Central memory CD4-positive, alpha-beta T cell (primary cell): ENCODE measurements around the gene ATP6V1G2.

Source experiments
- DNase-seq: peaks from one replicate; pipeline ENCODE4 v3.0.0; 2022

ATP6V1G2 gene

DNA sequence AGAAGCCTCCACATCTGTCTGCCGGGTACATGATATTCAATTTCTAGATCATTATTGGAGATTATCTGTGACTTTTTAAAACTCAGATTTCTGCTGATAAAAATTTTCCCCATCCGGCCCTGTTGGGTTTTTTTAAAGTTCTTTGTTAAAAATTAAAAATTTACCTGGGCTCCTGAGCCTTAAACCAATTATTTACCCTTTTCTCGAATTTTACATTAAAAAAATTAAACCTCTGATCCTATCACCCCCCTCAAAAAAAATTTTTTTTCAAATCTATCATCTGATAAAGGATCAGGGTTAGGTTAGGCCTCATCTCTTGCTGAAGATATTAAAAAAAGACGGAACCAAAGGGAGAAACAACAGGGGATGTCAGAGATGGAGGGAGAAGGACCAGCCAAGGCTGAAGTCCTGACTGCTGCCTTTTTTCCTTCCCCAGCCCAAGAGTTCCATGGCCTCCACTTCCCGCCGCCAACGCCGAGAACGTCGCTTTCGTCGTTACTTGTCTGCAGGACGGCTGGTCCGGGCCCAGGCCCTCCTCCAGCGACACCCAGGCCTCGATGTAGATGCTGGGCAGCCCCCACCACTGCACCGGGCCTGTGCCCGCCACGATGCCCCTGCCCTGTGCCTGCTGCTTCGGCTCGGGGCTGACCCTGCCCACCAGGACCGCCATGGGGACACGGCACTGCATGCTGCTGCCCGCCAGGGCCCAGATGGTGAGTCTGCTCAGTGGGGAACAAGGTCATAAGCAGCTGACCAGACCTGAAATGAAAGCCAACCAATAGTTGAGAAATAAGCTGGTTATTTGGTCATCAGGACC, 1.5 kb upstream of the ATP6V1G2 start:
- DNase-seq, result no peak

DNA sequence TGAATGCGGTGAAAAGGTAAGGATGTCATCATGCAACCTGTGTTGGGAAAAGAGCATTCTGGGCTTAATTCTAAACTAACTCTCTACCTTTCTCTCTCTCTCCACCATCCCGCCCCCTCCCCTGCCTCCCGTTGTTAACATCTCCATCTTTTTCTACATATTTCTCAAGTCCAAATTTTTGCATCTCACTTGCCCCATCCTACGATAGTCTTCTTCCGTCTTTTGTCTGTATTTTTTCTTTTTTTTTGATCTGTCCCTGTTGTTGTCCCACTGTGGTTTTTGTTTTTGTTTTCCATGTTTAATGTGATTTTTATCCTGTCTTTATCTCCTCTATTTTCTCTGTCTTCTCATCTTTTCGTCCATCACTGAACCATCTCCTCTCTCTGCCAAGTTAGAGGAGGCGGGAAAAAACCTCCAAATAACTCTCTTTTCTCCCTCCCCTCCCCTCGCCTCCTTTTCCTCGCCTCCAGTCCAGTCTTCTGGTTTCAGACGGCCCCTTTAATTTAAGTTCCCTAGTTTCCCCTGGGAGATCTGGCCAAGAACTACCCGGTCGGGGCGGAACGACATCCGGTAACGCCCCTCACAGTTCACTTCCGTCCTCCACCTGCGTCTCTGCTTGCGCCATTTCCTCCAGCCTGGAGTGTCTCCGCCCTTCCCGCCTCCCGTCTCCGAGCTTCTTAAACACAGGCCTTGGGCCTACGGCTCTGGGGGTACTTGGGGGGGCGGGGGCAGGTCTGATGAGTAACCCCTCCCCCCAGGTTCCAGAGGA, 734 bp upstream of the ATP6V1G2 start, which contains the start of gene NFKBIL1:
Gene NFKBIL1, plus strand, starts transcription at position 651 of the 769 bp plus-strand sequence. Its CDS starts 87 bp downstream, at position 738.
- peak; percentile 84 for DNase-seq

DNA sequence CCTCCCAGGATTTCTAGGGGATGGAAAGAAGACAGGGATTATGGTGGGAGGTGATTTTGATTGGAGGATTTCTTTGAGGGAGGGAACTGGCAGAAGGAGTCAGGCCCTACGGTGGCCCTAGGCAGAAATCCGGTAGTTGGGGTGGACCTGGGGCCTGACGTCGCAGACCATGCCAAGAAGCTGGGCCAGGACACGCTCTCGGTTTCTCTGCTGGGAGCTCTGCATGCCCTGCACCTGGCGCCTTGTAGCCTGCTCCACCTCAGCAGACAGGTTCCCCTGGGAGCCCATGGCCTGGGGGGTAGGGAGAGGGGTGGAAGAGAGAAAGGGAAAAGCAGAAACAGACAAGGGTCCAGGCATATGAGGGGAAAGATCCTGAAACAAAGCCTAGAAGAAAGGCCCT, 1.1 kb downstream of the ATP6V1G2 start:
- no peak for DNase-seq

DNA sequence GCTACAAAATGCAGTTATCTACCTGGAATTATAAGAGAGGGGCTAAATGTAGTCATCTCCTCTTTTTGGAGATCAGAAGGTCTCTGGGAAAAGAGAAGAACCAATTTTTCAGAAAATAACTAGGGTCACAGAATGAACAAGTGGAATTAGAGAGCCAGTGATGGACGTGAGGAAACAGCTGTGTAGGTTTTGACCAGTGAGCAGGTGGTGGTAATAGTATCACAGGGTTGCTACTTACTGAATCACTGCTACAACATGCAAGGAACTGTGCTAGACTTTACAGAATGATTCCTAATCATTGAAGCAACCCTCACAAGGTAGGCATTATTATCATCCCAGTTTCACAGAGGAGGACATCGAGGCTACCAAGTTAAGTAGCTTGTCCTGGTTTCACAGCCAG, 1.7 kb downstream of the ATP6V1G2 start:
- DNase-seq, result no peak

DNA sequence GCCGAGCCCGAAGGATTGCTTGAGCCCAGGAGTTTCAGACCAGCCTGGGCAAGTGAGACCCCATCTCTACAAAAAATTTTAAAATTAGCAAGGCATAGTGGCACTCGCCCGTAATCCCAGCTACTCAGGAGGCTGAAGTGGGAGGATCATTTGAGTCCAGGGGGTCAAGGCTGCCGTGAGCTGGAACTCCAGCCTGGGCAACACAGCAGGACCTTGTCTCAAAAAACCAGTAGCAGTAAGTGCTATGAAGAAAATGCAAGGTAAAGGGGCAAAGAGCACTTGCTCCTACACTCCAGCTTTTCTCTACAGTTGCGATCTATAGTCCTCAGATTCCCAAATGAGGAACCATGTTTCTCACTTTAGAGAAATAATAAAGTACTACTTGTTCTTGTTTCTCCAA, 2.8 kb downstream of the ATP6V1G2 start:
- no peak for DNase-seq

DNA sequence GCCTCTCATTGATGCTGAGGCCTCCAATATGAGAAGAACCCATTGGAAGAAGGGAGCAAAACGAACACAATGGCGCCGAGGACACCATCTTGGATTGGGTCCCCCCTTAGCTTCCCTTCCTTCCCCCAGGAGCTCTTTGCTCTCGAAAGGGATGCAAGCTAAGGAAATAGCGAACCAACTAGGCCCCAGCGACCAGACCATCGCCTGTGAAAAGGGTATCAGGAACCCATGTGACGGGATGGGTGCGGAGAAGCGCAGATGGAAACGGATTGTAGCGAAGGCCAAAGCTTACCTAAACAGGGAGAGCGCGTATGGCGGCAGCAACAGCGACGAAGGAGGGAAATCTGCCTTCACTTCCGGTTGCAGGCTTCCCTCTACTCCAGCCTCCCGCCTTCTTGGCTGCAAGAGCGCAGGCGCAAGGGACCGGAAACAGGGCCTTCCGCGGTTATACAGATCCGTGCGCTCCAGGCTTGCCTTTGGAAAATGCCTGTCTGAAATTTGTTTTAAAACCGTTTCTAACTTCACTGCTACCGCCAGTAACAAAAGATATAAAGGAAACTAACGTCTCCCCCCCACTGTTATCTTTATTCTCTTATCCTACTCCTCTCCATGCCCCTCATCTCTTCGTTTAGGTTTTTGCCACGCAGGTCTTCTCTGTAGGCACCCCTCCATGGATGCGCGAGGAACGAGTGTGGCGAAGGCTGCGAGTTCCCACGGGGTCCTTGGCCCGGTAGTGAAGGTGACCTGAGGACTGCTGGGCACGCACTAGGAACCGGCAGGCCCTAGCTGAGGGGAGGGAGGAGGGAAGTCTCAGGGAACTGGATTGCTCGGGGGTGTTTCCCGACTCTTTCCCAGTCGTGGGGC, 4.5 kb downstream of the ATP6V1G2 start, which contains the start of gene DDX39B:
Gene DDX39B, minus strand, starts transcription at position 346 of the 864 bp plus-strand sequence. CDS start 1,471 bp downstream, outside the sequence.
- peak; percentile 94 for DNase-seq

DNA sequence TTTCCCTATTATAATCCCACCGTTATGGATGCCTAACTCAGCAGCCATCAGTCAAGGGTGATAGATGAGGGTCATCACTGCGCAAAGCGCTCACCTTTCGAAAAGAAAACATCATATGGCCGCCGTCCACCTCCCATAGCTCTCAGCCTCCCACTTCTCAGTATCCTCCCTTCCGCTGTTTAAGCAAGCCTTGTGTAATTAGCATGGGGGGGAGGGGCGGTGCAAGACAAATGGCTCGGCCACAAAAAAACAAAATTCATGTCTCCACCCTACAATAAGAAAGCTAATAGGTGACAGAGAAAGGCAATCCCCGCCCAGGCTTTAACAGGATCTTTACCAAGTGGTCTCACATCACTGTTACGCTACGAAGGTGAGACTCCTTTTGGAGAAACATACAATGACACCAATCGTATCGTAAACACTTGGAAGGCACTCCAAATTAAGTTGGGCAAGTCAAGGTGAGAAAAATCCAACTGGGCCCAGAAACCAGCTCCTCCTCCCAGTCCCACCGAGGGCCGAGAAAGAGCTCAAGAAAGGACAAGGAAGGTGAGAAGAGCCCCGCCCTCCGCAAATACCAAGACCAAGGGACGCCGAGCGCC, 5.2 kb downstream of the ATP6V1G2 start:
- DNase-seq, result peak; percentile 81

DNA sequence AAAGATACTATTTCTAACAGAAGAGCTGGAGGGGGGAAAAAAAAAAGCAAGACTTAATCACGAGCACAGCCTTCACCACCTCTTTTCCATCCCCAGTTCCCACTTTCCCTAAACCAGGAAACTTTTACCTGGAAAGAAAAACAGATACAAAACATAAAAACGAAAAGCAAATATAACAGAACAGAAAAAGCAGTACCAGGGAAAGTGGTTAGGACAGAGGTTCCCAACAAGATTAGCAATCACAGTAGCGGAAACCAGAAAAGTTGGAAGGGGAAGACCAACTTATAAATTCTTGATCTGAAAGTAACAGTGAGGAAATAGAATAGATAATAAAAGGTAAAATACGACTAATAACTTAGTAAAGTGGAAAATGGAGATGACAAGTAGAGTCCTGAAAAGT, 5.8 kb downstream of the ATP6V1G2 start:
- DNase-seq, result no peak

DNA sequence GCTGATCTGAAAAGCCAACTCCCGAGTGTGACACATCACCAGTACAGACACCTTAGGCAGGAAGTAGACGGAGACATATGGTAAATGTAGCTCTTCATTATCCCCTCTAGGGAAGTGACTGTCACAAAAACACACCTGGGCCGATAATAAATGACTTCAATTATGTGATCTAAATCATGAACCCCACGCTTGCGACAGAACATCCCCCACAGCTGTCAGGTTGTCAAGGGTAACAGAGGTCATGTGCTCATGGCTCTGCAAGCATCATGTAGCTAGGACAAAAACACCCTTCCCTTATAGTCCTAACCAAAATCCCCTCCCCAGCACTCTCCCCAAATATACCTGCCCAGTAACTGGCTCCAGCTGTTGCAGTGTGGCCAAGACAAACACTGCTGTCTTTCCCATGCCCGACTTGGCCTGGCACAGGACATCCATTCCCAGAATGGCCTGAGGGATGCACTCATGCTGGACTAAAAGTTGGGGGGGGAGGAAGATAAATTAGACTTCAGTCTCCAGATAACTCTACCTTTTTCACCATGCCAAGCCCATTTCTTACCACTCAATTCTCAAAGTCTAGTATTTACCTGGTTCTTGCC, 7.5 kb downstream of the ATP6V1G2 start:
- no peak for DNase-seq

DNA sequence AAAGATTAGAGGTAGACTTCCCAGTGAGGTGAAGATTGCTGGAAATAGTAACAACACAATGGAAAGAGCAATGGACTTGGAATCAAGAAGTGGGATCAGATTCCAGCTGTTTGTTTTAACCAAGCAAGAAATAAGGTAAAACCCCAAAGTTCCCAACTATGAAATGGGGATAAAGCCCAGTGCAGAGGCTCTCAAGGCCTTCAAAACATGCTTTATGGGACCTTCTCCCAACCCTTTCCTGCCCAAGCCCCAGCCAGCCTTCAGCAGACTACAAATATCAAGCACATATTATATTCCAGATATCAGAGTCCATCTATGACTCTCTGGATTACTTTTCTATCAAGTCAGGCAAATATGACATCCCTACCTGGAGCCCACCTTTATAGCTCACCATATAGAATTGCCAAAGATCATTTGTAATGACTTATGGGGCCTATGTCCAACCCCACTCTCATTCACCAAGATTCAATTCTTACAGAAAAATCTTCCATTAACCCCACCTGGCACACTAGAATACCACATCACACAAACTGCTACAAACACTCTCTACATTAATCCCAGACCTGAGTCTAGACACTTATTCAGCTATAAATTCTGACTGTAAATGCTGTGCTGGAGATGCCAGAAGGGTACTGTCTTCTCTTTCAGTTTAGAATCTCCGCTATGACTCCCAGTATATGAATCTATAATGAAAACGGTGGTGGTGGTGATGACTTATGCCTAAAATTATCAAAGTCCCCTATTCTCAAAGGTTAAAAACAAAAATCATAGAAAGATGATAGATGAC, 10.7 kb downstream of the ATP6V1G2 start:
- no peak for DNase-seq

DNA sequence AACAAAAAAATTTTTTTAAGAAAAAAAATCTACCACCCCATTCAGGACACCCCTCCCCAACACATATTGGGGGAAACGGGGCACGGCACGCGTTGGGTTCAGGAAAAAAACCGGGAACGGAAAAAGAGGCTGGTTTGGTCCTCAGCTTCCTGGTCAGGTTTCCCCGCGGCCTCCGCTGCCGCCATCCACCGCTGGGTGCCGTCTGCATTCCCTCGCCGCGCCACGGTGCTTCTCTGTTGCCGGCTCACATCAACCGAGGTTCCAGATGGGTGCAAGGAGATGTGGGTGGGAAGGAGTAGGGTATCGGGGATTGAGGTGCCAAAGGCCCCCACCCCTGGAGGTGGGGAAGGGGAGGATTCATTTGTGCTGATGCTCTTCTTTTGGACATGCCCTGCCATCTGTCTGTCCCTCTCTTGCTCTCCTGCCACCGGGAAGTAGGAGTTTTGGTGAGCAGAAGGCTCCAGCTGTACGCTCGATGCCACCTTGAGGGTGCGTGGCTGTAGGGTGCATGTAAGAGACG, 11.8 kb downstream of the ATP6V1G2 start:
- no peak for DNase-seq

DNA sequence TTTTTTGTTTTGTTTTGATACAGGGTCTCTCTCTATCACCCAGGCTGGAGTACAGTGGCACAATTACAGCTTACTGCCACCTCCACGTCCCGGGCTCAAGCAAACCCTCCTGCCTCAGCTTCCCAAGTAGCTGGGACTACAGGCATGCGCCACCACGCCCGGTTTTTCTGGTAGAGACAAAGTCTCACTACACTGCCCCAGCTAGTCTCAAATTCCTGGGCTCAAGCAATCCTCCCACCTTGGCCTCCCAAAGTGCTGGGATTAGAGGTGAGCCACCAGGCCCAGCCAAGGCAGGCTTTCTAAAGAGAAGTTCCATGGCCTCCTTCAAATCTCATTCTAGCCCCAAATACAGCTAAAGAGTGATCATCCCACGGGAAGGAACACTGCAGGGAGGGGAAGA, 12.4 kb downstream of the ATP6V1G2 start:
- no peak for DNase-seq

DNA sequence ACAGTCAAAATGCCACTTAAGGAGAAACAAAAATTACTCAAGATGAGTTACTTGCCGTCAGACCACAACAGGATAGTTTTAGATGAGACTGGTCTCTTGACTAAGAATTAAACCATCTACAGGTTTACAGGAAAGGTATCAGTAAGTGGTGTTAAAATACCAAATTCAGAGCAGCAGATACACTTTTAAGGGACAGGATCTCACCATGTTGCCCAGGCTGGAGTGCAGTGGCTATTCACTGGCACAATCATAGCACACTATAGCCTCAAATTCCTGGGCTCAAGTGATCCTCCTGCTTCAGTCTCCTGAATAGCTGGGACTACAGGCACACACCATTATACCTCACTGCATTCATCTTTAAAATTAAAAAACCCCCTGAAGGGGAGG, 13.0 kb downstream of the ATP6V1G2 start:
- no peak for DNase-seq

DNA sequence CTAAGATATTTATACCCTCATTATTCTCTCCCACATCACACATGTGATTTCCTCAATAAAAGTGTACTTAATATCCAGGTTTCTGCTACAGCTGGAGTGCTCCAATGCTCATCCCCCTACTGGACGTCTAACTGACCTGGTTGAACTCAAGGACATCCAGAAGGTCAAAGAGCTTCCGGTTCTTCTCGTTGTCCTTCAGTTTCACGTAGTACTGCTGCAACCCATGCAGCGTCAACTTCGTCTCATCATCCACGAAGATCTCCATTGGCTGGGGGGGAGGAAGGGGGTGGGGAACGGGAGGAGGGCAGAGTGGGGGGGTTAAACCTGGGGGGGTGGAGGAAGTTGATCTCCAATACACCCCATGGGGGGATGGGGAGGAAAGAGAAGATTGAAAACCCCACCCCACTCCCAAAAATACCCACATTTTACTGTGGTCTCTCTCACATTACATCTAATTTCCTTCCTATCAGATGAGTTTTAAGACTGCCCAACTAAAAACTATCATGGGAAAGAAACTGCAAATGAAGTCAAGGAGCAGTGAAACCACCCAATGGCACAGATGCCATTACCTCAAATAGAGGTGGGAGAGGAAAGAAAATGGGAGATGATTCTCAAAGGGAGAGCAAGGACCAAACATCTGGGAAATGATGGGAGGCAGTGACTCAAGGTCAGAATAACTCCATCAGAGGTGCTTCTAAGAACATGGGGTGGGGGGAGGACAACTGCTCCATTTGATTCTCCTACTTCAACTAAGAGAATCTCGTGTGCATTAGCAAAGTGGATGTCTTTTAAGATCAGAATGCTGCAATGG, 13.6 kb downstream of the ATP6V1G2 start:
- DNase-seq, result no peak

DNA sequence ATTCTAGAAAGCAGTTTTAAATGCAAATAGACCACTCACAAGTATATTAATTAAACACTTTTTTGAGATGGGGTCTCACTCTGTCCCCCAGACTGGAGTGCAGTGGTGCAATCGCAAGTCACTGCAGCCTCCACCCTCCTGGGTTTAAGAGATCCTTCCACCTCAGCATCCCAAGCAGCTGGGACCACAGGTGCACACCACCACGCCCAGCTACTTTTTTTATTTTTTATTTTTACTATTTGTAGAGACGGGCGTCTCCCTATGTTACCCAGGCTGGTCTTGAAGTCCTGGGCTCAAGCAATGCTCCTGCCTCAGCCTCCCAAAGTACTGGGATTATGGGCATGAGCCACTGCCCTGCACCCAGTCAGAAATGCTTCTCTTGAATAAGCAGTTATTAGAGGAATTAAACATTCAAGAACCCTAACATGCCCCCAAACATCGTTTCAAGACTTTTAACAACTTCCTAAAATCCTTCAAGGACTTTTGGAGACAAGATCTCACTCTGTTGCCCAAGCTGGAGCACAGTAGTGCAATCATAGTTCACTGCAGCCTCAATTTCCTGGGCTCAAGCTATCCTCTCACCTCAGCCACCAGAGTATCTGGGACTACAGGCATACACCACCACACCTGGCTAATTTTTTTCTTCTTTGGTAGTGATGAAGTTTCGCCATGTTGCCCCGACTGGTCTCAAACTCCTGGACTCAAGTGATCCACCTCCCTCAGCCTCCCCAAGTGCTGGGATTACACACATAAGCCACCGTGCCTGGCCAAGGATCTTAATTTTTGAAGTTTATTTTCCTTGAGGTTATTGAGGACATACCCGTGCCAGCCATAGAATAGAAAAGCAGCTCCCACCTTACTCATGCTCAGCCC, 14.4 kb downstream of the ATP6V1G2 start:
- DNase-seq, result no peak

DNA sequence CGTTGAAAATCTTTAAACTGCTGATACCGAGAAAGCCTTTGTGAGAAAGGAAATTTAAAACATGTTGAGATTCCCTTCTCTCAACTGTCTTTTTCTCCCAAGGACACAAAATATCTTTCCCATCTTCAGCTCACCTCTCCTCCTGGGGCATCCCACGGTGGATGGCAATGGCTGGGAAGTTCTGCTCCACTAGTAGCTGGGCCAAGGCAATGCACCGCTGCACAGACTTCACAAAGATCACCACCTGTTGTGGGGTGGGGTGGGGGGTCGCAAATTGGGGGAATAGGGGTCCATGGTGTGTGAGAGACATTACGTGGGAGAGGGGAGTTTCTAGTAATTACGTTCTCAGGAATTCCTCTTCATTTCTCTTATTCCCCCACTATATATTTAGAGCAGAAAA, 15.2 kb downstream of the ATP6V1G2 start:
- DNase-seq, result no peak

DNA sequence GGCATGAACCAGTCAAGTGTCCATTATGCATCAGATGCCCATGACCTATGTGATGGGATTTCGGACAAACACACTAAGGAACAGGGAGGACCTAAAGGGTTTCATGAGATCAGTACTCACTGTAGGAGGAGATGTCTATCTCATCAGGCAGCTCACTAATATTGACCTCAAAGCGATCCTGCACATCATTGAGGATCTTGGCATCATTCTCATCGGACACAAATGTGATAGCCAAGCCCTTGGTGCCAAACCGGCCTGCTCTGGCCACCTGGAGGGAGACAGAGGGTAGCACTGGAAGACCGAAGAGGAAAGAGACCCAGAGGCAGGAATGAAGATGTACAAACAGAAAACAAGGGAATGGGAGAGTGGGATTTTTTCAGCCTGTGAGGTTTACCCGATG, 15.7 kb downstream of the ATP6V1G2 start:
- no peak for DNase-seq

DNA sequence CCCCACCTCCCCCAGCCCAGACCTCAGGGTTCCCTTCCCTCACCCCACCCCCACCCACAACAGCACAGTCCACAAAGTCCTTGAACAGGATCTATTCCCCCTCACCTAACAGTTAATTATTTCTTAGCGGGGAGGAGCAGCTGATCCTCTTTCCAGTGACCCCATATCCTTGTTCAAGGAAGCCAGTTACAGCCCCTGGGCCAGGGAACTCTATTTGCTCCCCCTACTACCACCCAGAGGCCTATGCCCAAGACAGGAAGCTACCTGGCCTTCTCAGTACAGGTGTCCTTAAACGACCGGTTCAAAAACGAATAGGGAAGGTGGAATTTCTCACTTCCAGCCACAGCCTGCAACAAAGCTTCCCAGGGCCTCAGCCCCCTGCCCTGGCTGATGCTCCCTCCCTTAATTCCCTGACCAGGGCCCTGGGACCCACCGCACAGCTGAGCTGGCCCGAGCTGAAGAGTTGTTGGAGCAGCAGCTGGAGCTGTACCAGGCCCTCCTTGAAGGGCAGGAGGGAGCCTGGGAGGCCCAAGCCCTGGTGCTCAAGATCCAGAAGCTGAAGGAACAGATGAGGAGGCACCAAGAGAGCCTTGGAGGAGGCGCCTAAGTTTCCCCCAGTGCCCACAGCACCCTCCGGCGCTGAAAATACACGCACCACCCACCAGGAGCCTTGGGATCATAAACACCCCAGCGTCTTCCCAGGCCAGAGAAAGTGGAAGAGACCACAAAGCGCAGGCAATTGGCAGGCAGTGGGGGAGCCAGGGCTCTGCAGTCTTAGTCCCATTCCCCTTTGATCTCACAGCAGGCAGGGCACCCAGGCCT, 16.9 kb downstream of the ATP6V1G2 start:
- DNase-seq, result no peak
